HG03442 (cell line): ENCODE results near the gene SSBP2.
A peak's percentile ranks its signal among the peaks of the same experiment; 100 is the strongest.

ENCODE experiments used
- ATAC-seq: cut with Tn5 transposase; IDR thresholded peaks from one replicate; pipeline ENCODE4 v1.9.1; 2021; ENCODE audit warnings: mild to moderate bottlenecking, moderate library complexity; ENCODE audit not compliant: unreplicated experiment

Gene SSBP2

DNA sequence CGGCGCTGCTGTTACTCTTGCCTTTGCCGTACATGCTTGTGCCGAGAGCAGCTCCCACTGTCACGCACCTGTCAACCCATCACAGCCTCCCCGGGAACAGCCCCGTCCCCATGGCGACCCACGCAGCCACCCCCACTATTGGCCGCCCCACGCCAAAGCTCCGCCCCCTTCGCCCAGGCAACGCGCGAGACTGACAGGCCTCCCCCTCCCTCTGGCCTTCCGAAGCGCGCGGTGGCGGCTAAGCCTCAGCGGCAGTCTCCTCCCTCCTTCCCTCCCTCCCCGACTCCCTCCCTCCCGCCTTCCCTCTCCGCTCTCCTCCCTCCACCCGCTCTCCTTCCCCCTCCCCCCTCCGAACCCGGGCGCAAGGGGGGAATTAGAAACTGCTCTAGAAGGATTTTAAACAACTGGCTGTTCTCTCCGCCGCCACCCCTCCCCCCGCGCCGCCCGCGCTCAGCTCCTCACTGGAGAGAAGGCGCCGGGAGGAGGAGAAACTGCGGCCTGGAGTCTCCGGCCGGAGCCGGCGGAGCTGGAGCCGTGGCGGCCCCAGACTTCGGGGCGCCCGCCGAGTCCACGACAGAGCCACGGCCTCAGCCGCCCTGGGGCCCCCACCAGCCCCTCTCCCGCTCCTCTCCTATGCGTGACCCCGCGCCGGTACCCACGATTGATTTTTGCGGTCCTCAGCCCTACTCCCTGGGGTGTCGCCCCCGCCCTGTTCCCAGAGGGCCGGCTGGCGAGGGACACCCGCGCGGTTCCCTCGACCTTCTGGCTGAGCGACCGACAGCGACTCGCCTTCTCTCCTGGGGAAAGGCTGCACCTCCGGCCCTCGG, at the start of gene SSBP2:
Gene SSBP2, minus strand, starts transcription at position 89 of the 827 bp plus-strand sequence. Its CDS starts 55 bp downstream, at position 34.
- ATAC-seq: peak; percentile 62

- no peak for ATAC-seq
These were observed 44.8 kb upstream of the SSBP2 start for GRCh38 chr5:81795666-81796065.

- ATAC-seq: no peak
These were observed 43.3 kb upstream of the SSBP2 start for GRCh38 chr5:81794226-81794625.

- ATAC-seq: no peak
These were observed 39.4 kb upstream of the SSBP2 start for GRCh38 chr5:81790336-81790735.

GRCh38 chr5:81789033-81789432, 38.1 kb upstream of the SSBP2 start:
- ATAC-seq: no peak

DNA sequence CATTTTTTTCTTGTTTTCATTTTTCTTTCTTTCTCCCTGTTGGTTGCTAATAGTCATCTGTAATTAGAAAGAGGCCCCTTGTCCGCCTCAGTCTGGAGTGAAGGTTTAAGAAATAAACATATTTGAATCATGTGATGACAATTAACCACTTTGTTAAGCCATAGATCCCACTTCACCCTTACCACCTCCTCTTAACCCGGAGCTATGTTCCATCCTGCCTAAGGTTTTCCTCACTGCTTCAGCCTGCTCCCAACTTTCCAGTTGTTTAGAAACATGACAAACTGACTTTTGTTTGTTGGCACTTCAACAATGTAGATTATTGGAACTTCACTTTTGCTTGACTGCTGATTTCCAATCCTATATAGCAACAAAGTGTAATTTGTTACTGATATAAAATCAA, 37.4 kb upstream of the SSBP2 start:
- ATAC-seq: no peak

DNA sequence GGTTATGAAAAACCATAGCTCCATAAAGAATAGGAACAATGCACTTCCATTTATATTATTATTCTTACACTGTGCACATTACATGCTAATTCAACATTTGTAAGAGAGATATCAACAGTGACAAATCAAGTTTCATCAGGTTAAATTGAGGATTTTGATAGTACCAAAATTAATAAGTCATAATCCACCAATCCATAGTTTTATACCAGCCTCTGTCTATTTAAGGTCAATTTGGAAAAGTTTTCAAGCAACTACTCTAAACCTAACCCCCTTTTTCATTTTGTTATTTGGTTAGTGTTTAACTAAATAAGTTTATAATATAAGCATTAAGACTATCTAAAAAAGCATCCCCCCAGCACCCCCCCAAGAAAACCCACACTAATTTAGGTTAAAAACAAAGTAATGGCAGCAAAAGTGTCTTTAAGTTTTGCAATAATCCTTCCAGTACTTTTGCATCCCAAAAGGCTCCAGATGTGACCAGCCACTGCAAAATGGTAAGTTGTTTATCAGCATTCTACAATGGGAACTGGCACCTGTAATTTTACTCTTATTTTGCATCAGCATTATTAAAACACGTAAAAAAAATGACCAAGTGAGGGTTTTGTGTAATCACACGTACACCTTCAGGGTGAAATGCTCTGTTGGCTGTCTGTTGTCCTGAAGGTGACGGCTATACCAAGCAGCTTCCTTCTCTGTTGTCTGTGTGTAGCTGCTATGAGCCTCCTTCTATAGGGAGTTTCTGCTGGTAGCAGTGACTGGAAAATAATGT, 36.8 kb upstream of the SSBP2 start:
- no peak for ATAC-seq

GRCh38 chr5:81786991-81787390, 36.1 kb upstream of the SSBP2 start:
- ATAC-seq: no peak

DNA sequence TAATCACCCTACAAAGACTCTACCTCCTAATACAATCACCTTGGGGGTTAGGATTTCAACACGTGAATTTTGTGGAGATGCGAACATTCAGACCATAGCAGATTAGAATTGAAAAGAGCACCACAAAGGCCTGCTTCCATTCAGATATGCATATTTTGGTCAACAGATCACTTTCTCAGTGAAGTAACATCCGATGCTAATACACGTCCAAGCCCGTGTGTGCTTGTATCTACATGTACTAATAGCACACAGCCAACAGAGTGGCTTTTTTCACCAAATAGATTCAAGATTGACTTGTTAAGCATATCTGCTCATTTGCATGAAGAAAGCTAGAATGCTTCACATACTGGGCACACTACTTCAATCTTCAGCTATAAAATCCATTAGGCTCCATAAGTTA, 35.6 kb upstream of the SSBP2 start:
- ATAC-seq: no peak

DNA sequence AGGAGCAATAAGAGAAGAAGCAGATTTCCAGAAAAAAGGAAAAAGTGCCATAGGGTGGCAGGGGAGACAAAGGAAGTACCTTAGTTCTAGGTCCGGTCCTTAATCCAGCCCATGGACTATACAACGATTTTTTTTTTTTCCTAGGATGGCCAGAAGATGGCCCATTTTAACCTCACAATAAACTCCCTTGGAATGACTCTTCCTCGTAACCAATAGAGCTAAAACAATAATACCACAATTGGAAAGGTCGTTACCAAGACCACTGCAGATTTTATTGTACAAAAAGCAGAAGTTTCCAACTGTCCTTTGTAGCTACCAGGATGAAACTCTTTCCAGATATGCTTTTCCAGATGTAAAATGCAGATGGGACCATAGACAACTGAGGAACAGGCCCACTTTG, 34.4 kb upstream of the SSBP2 start:
- ATAC-seq: no peak

DNA sequence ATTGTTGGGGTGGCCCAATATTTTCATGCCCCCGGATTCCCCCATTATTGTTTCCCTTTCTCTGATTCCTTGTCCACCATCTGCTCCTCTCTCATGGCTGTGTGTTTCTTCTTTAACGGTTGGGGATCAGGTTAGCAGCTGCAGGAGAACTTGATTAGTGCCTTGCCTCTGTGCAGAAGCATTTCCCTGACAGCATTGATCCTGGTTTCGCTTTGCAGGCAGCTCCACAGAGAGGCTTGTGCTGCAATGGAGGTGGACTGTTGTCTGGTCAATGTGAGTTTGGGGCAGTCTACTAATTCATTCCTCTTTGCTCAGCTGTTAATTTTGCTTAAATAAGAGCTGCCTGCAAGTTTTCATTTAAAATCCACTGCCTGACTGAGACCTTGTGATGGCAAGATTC, 32.5 kb upstream of the SSBP2 start:
- ATAC-seq: no peak

DNA sequence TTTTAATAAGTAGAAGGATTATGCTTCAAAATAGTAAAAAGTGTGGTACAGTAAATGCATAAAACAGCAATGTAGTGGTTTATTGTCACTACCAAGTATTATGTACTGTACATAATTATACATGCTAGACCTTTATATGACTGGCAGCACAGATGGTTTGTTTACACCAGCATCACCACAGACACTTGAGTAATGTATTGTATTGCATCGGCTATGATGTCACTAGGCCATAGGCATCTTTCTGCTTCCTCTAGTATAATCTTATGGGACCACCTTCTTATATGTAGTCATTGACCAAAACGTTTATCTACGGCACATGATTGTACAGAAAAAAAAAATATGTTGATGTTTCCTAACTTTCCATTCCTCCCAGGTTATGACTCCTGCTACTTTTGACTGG, 31.9 kb upstream of the SSBP2 start:
- no peak for ATAC-seq

GRCh38 chr5:81779916-81780266, 29.0 kb upstream of the SSBP2 start:
- no peak for ATAC-seq

DNA sequence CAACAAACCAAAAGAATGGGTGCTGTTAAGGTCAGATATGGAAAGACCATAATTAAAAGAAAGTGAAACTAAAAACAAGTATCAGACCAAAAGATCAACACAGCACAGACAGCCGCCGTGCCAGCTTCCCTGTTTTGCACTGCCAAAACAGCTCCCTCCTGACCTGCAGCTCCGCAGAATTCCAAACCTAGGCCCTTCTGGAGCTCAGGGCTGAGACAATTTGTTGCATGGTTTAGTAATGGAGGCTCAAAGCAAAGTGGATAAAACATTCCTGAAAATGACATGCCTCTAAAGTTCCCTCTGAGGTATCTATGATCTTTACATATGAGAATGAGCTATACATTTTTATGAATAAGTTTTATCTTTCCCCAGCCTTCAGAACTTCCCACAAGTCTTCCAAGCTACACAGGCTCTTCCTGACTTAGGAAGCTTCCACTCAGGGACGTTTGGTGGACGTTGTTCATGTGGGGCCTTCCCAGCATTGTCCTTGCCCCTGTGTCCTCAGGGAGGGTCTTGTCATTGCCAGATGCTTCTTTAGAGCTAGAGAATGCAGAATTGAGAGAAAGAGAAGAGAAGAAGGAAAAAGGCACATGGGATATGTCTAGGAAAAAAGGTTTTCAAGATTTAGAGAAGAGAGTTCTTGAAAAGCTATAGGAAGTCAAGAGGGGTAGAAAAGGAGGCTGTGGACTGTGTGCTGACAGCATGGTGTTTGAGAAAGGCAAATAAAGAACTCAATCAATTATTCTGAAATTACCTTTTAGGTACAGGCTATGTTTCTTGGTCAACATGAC, 28.4 kb upstream of the SSBP2 start:
- ATAC-seq: peak; percentile 79

DNA sequence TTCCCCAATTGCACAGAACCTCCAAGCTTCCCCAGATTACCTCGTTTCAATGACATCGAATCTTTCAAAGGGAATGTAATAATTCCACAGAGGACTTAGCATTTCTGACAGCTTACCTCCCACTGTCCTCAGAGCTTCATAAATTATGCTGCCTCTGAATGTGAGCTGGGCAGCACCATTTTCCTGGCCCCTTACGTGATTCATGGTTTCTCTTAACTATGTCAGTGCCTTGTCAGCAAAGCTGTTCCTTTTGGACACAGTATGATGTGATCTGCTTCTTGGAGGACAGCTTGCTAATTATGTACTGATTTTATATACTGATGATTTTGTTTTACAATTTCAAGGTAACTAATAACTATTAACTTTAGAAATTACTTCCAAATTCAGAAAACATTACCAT, 27.7 kb upstream of the SSBP2 start:
- ATAC-seq: no peak

GRCh38 chr5:81776258-81776657, 25.4 kb upstream of the SSBP2 start:
- no peak for ATAC-seq

DNA sequence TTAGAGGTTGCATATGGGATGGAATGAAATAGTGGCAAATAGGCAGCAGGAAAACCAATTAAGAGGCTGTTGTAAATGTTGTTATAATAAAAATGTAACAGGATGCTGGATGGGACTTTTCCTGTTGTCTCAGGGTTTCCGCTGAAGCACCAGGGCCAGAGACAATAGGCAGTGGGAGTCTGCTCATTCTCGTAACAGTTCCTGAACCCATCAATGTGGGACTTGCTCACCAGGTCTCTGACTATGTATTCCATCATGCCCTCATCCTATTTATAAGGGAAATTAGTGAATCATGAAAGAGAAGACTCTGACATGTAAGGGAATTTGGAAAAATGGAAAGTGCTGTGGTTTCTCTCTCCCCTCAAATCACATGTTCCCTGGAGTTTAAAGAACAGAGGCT, 23.5 kb upstream of the SSBP2 start:
- no peak for ATAC-seq

DNA sequence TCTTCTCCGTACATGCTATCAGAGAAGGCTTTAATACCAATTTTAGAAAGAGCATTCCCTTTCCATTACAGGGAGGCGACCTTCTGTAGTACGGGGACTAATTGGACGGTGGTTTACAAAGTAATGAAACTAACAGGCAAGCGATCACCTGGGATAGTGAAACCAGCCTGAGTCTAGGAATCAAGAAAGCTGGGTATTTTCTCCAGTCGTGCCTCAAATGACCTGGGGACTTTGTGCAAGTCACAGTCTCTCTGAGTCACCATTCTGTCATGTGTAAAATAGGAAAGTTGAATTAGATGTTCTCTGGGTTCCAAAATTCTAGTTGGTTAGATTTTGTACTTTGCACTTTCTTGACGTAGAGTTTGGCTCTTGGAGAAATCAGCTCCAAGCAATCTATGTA, 22.7 kb upstream of the SSBP2 start:
- ATAC-seq: no peak

DNA sequence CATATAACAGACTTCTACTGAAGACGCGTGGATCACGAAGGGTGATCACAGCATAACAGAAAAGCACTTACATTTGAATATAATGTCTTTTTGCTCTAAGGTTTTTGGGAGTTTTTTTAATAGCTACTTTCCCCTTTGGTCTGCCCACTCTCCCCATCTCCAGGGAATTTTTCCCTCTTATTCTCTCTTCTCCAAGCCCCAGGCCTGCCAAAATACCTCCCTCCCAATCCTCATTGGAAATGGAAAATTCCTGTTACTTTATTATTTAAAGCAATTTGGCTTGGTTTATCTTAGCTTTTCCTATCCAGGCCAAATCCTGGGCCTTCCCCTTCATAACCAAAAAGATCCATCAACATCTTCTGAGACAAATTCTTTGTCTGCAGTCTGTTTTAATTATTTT, 22.3 kb upstream of the SSBP2 start:
- no peak for ATAC-seq

GRCh38 chr5:81772488-81772887, 21.6 kb upstream of the SSBP2 start:
- no peak for ATAC-seq

- ATAC-seq: no peak
These were observed 18.1 kb upstream of the SSBP2 start for GRCh38 chr5:81768935-81769452.
